GM18526 (cell line): Measurements from ENCODE around the gene ZDHHC24.

Experiments
- POLR2A ChIP-seq: IDR thresholded peaks from 3 replicates; pipeline ENCODE4 v1.6.1; 2011; ENCODE audit not compliant: insufficient read length; ENCODE audit errors: extremely low read depth

Gene ZDHHC24

DNA sequence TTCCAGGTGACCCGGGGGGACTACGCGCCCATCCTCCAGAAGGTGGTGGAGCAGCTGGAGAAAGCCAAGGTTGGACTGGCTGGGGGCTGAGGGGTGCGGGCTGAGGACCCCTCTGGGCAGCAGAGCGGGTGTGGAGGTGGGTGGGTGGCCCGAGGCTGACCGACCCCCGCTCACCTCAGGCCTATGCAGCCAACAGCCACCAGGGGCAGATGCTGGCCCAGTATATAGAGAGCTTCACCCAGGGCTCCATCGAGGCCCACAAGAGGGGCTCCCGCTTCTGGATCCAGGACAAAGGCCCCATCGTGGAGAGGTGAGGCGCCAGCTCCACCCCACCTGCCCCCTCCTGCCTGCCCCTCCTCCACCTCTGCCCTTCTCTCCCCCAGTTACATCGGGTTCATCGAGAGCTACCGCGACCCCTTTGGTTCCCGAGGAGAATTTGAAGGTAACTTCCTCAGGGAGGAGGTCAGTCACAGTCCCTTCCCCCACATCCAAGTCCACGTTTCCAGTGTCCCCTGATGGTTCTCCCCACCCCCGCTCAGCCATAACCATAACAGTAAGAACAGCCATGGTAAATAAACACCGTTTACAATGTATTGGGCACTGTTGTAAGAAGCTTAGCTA, 54.4 kb downstream of the ZDHHC24 start:
- no peak for TF ChIP-seq POLR2A

DNA sequence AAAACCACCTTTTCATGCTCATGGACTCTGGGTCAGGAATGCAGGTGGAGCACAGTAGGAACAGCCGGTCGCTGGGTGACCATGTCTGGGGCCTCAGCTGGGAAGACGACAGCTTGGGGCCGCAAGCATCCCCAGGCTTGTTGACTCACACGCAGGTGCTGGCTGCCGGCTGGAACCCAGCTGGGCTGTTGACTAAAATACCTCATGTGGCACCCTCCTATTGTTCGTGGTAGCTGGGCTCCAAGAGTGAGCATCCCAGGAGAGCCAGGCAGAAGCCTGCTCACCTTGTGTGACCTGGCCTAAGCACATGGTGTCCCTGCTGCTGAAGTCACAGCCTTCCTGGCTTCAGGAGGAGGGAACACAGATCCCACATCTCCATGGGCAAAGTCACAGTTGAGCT, 56.2 kb downstream of the ZDHHC24 start:
- no peak for TF ChIP-seq POLR2A

DNA sequence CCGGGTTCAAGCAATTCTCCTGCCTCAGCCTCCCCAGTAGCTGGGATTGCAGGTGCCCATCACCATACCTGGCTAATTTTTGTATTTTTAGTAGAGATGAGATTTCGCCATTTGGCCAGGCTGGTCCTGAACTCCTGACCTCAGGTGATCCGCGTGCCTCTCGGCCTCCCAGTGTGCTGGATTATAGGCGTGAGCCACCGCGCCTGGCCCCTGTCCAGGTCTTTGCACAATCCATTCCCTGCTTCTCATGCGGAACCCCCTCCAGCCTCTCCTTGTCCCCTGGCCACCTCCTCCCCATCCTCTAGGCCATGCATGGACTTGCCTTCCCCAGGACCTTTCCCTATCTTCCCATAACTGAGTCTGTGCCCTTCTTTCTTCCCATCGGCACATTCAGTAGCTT, 56.9 kb downstream of the ZDHHC24 start:
- no peak for TF ChIP-seq POLR2A

GRCh38 chr11:66484806-66485380, 61.0 kb downstream of the ZDHHC24 start:
- TF ChIP-seq POLR2A: no peak

GRCh38 chr11:66480117-66480938, 65.5 kb downstream of the ZDHHC24 start, which contains the start of gene DPP3:
DPP3 (plus strand) TSS chr11:66480434; CDS start chr11:66482201, 1,767 bp downstream.
- TF ChIP-seq POLR2A: peak; percentile 89

DNA sequence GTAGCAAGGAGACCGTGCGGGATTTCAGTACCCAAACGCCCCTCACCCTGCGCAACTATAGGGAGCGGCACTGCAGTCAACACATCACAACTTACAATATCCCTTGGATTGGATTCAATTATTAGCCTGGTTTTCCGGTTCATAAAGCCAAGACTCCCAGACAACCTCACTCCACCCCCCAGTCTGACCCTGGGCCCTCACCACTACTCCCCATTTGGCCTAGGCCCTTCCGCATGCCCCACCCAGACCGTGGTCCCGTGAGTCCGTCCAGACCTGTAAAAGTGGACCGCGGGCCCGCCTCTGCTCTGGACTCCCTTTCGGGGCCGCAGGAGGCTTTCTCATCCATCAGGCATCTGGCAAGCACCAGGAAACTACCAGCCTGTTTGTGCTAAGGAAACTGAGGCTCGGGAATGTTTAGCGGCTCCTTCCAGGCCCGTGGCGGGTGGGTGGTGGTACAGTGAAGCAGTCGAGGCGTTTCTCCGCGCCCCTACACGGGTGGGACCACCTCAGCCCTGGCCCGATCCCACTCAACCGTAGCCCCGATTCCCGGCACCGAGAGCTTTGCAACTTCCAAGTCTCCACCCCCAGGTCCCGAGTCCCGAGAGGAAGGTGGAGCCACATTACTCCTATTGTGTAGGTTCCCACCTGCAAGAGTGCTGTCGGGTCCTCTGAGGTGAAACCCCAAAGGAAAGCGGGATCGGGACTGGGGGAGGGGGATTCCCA, 66.3 kb downstream of the ZDHHC24 start:
- TF ChIP-seq POLR2A: no peak

GRCh38 chr11:66478729-66479393, 67.0 kb downstream of the ZDHHC24 start:
- TF ChIP-seq POLR2A: no peak

- TF ChIP-seq POLR2A: no peak
Observed at GRCh38 chr11:66477263-66478201, 68.3 kb downstream of the ZDHHC24 start.

DNA sequence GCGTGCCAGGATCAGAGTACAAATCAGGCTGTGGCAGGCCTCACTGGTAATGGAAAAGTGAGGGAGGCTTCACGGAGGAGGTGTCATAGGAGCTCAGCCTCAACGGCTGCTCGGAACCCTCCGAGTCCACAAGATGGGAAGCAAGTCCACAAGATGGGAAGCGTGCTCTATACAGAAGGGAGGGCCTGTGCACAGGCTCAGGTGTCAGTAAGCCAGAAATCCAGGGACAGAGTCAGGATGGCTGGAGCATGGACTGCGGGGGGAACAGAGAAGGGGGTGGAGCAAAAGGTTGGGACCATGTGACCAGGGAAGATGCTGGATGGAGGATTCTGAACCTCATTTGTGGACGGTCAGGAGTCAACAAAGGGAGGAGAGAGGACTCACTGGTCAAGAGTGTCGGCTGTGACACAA, 69.0 kb downstream of the ZDHHC24 start:
- no peak for TF ChIP-seq POLR2A

GRCh38 chr11:66476173-66476840, 69.5 kb downstream of the ZDHHC24 start:
- TF ChIP-seq POLR2A: no peak

DNA sequence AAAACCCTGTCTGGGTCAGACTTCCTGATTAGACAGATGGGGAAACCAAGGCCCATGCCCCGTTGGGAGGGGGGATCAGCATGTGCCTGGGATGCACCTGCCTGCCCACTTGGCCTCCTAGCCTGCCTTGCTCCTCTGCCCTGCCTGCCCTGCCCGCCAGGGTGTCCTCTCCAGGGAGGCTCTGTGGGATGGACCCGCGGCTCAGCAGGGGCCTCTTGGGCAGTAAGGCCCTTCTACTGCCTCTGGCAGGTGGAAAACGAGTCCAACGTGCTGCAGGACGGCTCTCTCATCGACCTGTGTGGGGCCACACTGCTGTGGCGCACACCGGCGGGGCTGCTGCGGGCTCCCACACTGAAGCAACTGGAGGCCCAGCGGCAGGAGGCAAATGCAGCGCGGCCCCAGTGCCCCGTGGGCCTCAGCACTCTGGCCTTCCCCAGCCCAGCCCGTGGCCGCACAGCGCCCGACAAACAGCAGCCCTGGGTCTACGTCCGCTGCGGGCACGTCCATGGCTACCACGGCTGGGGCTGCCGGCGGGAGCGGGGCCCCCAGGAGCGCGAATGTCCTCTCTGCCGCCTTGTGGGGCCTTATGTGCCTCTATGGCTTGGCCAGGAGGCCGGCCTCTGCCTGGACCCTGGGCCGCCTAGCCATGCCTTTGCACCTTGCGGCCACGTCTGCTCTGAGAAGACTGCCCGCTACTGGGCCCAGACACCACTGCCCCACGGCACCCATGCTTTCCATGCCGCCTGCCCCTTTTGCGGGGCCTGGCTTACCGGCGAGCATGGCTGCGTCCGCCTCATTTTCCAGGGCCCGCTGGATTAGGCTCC, 70.3 kb downstream of the ZDHHC24 start:
- TF ChIP-seq POLR2A: no peak
